Thyroid gland (tissue), 4 donors: ENCODE results near the gene GRM8.

ENCODE experiments used
- POLR2A ChIP-seq, 2 donors: fragments of 450-650 bp; IDR thresholded peaks; one replicate each; pipeline ENCODE4 v1.6.1; 2017; ENCODE audit warnings: antibody characterized with exemption in 2 of 2, mild to moderate bottlenecking in 2 of 2, moderate library complexity in 1 of 2
- TF ChIP-seq, protein P1 (sequence below), 6 experiments: fragments of 200-600 bp in 3 of 6; fragments of 450-650 bp in 3 of 6; sonication (generic) in 3 of 6; IDR thresholded peaks; one replicate each; pipeline ENCODE4 v1.5.1; 2016 to 2019; ENCODE audit warnings: antibody characterized with exemption in 6 of 6, mild to moderate bottlenecking in 2 of 6, inconsistent platforms in 1 of 6, moderate library complexity in 1 of 6

DNA sequence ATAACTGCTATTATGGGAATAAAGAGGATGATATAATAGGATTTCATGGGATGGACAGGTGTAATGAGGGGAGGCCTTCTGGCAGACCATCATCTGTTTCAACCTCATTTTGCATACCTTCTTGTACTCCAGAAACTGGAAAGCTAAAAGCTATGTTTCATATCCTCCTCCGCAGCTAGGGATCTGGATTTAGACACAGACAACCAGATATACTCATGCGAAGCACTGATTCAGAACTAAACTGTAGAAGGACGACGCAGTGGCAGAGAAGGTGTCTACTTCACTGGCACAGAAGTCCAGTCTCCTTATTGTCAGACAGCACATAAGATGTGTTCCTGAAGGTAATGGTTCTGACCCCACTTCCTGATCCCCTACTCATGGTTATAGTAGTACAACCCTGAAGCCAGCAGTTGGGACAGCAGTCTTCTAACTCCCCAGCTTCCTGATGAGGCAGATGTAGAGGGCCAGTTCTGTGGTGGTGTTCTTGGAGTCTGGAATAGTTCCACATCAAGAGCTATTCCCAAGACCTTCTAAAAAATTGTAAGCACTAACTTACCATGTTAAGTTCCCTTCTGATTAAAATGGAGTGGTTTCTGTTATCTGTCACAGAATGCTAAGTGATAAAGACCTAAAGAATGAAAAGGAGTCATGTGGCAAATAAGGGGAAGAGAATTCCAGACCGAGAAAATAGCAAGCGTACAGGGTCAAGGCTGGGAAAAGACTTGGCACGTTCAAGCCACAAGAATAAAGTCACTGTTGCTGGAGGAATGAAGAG, 550.3 kb downstream of the GRM8 start:
- TF ChIP-seq POLR2A (IDR thresholded peaks at IDR 0.05): no peak
- TF ChIP-seq, protein P1, sequence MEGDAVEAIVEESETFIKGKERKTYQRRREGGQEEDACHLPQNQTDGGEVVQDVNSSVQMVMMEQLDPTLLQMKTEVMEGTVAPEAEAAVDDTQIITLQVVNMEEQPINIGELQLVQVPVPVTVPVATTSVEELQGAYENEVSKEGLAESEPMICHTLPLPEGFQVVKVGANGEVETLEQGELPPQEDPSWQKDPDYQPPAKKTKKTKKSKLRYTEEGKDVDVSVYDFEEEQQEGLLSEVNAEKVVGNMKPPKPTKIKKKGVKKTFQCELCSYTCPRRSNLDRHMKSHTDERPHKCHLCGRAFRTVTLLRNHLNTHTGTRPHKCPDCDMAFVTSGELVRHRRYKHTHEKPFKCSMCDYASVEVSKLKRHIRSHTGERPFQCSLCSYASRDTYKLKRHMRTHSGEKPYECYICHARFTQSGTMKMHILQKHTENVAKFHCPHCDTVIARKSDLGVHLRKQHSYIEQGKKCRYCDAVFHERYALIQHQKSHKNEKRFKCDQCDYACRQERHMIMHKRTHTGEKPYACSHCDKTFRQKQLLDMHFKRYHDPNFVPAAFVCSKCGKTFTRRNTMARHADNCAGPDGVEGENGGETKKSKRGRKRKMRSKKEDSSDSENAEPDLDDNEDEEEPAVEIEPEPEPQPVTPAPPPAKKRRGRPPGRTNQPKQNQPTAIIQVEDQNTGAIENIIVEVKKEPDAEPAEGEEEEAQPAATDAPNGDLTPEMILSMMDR (IDR thresholded peaks at IDR 0.05): no peak
